MM.1S (cell line): ENCODE results near the gene MEIS2.

Source experiments
- DNase-seq: peaks from one replicate; pipeline ENCODE4 v3.0.0-alpha.2; 2015
- H2AFZ ChIP-seq: fragments of 300-600 bp; sonication (generic); 2 replicates; pipeline ENCODE4 v1.6.0; 2016; ENCODE audit warnings: antibody characterized with exemption, low read length
- H3F3A ChIP-seq: fragments of 300-600 bp; sonication (generic); 2 replicates; pipeline ENCODE4 v1.6.1; 2016; ENCODE audit warnings: mild to moderate bottlenecking, antibody characterized with exemption, low read length, moderate library complexity, mixed read lengths; ENCODE audit not compliant: insufficient read depth
- H3K27ac ChIP-seq: fragments of 300-600 bp; sonication (generic); 2 replicates; pipeline ENCODE4 v1.5.1; 2016; ENCODE audit warnings: mild to moderate bottlenecking, low read length
- H3K27me3 ChIP-seq: fragments of 300-600 bp; sonication (generic); replicated peaks from 2 replicates; pipeline ENCODE4 v1.6.0; 2016; ENCODE audit warnings: low read length; ENCODE audit not compliant: insufficient read depth
- H3K36me3 ChIP-seq: fragments of 300-600 bp; sonication (generic); replicated peaks from 2 replicates; pipeline ENCODE4 v1.6.1; 2016; ENCODE audit warnings: mild to moderate bottlenecking, low read length, mixed read lengths; ENCODE audit not compliant: insufficient read depth
- H3K4me1 ChIP-seq: fragments of 300-600 bp; sonication (generic); 2 replicates; pipeline ENCODE4 v1.6.1; 2016; ENCODE audit warnings: low read length, mixed read lengths
- H3K4me2 ChIP-seq: fragments of 300-600 bp; sonication (generic); 2 replicates; pipeline ENCODE4 v1.6.0; 2016; ENCODE audit warnings: low read depth, low read length
- H3K4me3 ChIP-seq: fragments of 300-600 bp; sonication (generic); 2 replicates; pipeline ENCODE4 v1.5.1; 2016; ENCODE audit warnings: low read length, mixed read lengths
- H3K79me2 ChIP-seq: fragments of 300-600 bp; sonication (generic); 2 replicates; pipeline ENCODE4 v1.6.1; 2016; ENCODE audit warnings: mixed run types, low read length, mixed read lengths
- H3K9ac ChIP-seq: fragments of 300-600 bp; sonication (generic); 2 replicates; pipeline ENCODE4 v1.6.1; 2016; ENCODE audit warnings: low read length, mixed read lengths
- H3K9me2 ChIP-seq: fragments of 300-600 bp; sonication (generic); replicated peaks from 2 replicates; pipeline ENCODE4 v1.6.1; 2016; ENCODE audit warnings: mild to moderate bottlenecking, low read length, mixed read lengths; ENCODE audit not compliant: insufficient read depth
- H3K9me3 ChIP-seq: fragments of 300-600 bp; sonication (generic); replicated peaks from 2 replicates; pipeline ENCODE4 v1.6.1; 2016; ENCODE audit warnings: mild to moderate bottlenecking, low read length, mixed read lengths; ENCODE audit not compliant: insufficient read depth
- H4K20me1 ChIP-seq: fragments of 300-600 bp; sonication (generic); 2 replicates; pipeline ENCODE4 v1.6.1; 2016; ENCODE audit warnings: mild to moderate bottlenecking, low read length, moderate library complexity, mixed read lengths; ENCODE audit not compliant: insufficient read depth
- CTCF ChIP-seq: fragments of 300-600 bp; sonication (generic); IDR thresholded peaks from 2 replicates; pipeline ENCODE4 v1.5.1; 2016; ENCODE audit warnings: antibody characterized with exemption, low read length, mixed read lengths
- EZH2 ChIP-seq: fragments of 300-600 bp; sonication (generic); optimal IDR thresholded peaks from 2 replicates; pipeline ENCODE3; 2017; ENCODE audit warnings: low read depth, mild to moderate bottlenecking, antibody characterized with exemption, low read length, mixed read lengths
- EZH2phosphoT487 ChIP-seq: fragments of 300-600 bp; sonication (generic); IDR thresholded peaks from 2 replicates; pipeline ENCODE4 v1.6.1; 2018; ENCODE audit warnings: antibody characterized with exemption, low read length

MEIS2 gene

GRCh38 chr15:37010595-37010994 is 89.8 kb downstream of the MEIS2 start:
- no peak for TF ChIP-seq EZH2

GRCh38 chr15:37009288-37009687 is 91.1 kb downstream of the MEIS2 start:
- Histone ChIP-seq H3K4me3 (no peak overlapping the region), H3K4me2 (no peak overlapping the region), H3K27ac (no peak overlapping the region), H3K9ac (no peak overlapping the region), H3F3A (no peaks in the 10 kb centered on the region), H3K4me1 (no peaks in the 10 kb centered on the region), H4K20me1 (no peaks in the 10 kb centered on the region), H3K79me2 (no peaks in the 10 kb centered on the region), H2AFZ (no peak overlapping the region), H3K9me2 (no peaks in the 10 kb centered on the region), H3K27me3 (no peaks in the 10 kb centered on the region), H3K36me3 (no peaks in the 10 kb centered on the region), H3K9me3 (no peaks in the 10 kb centered on the region)
- no peak for DNase-seq
- no peak for TF ChIP-seq CTCF
- TF ChIP-seq EZH2: no peak
- no peak for TF ChIP-seq EZH2phosphoT487

More at GRCh38 chr15:37010595-37010994, 89.8 kb downstream of the MEIS2 start:
- Histone ChIP-seq H3K4me1 (no peaks in the 10 kb centered on the region), H3K79me2 (no peaks in the 10 kb centered on the region), H3K9ac (no peak overlapping the region), H3K27ac (no peak overlapping the region), H2AFZ (no peak overlapping the region), H3F3A (no peaks in the 10 kb centered on the region), H4K20me1 (no peaks in the 10 kb centered on the region), H3K4me2 (no peak overlapping the region), H3K27me3 (no peaks in the 10 kb centered on the region), H3K36me3 (no peaks in the 10 kb centered on the region), H3K4me3 (no peak overlapping the region), H3K9me3 (no peaks in the 10 kb centered on the region), H3K9me2 (no peaks in the 10 kb centered on the region)
- DNase-seq: no peak

GRCh38 chr15:37008205-37008604 is 92.1 kb downstream of the MEIS2 start:
- Histone ChIP-seq H3K9me3 (no peaks in the 10 kb centered on the region), H3K36me3 (no peaks in the 10 kb centered on the region), H3K27me3 (no peaks in the 10 kb centered on the region), H3K4me1 (no peaks in the 10 kb centered on the region), H3F3A (no peaks in the 10 kb centered on the region), H3K9ac (no peak overlapping the region), H3K4me3 (no peak overlapping the region), H3K9me2 (no peaks in the 10 kb centered on the region), H3K79me2 (no peaks in the 10 kb centered on the region), H3K4me2 (no peak overlapping the region), H3K27ac (no peak overlapping the region), H2AFZ (no peak overlapping the region), H4K20me1 (no peaks in the 10 kb centered on the region)
- no peak for TF ChIP-seq CTCF
- TF ChIP-seq EZH2: no peak
- no peak for TF ChIP-seq EZH2phosphoT487
- DNase-seq: no peak

GRCh38 chr15:37007301-37007700 is 93.0 kb downstream of the MEIS2 start:
- TF ChIP-seq EZH2phosphoT487 (no peak), CTCF (no peak), EZH2 (no peak)
- H3K9me3 ChIP-seq: no peaks in the 10 kb centered on the region
- no peak for DNase-seq
- no peaks in the 10 kb centered on the region for H3K36me3 ChIP-seq
- H3K27me3 ChIP-seq: no peaks in the 10 kb centered on the region
- no peaks in the 10 kb centered on the region for H3K9me2 ChIP-seq
- H3K9ac ChIP-seq: no peak overlapping the region
- H3K79me2 ChIP-seq: no peaks in the 10 kb centered on the region
- H3K4me3 ChIP-seq: no peak overlapping the region
- H4K20me1 ChIP-seq: no peaks in the 10 kb centered on the region
- no peak overlapping the region for H3K4me2 ChIP-seq
- no peak overlapping the region for H2AFZ ChIP-seq
- no peak overlapping the region for H3K27ac ChIP-seq
- no peaks in the 10 kb centered on the region for H3K4me1 ChIP-seq
- H3F3A ChIP-seq: no peaks in the 10 kb centered on the region
